Measurements from ENCODE around the gene AOPEP.

The AOPEP gene

DNA sequence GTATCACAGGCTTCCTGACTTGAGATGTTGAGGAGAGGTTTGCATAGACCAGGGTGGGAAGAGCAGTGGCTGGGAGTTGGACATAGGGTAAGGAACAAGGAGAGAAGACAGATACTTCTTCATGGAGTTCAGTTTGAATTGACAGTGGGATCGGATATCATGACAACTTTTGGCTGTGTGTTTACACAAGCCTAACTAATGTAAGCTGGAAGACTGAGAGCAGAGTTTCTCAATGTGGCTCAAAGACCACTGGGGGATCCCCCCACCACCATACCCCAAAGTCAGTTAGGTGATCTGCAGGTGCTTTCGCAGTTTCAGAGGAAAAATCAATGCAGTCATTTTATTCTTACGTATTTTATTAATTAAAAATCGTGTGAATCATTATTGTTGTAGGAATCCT lies 125.9 kb downstream of the AOPEP start:
- H3K4me1 ChIP-seq (ENCODE audit: control insufficient read depth, insufficient read depth, low read length), result no peaks in the 10 kb centered on the region
- ChIA-PET CTCF (interaction anchor here (0.6 to 0.7 kb wide), 3 partner anchors 9 to 184 kb away, joined by 3 read pairs; no protein-coding TSS in a partner anchor), POLR2A (no interaction called here)
- H3K27ac ChIP-seq (ENCODE audit: extremely low read depth, low read depth, low read length), result no peak overlapping the region
- H3K9me3 ChIP-seq (ENCODE audit: control insufficient read depth, insufficient read depth, low read depth, low read length), result no peaks in the 10 kb centered on the region
- H3K36me3 ChIP-seq (ENCODE audit: control insufficient read depth in 2 of 2, insufficient read depth in 1 of 2, low read length in 2 of 2), result no peaks in the 10 kb centered on the region
- TF ChIP-seq ZNF571 (tag by site-specific recombination; IDR thresholded peaks at IDR 0.05), result no peak
- no peak for TF ChIP-seq ZNF350 (tag by site-specific recombination; IDR thresholded peaks at IDR 0.05)
- TF ChIP-seq, protein P1, sequence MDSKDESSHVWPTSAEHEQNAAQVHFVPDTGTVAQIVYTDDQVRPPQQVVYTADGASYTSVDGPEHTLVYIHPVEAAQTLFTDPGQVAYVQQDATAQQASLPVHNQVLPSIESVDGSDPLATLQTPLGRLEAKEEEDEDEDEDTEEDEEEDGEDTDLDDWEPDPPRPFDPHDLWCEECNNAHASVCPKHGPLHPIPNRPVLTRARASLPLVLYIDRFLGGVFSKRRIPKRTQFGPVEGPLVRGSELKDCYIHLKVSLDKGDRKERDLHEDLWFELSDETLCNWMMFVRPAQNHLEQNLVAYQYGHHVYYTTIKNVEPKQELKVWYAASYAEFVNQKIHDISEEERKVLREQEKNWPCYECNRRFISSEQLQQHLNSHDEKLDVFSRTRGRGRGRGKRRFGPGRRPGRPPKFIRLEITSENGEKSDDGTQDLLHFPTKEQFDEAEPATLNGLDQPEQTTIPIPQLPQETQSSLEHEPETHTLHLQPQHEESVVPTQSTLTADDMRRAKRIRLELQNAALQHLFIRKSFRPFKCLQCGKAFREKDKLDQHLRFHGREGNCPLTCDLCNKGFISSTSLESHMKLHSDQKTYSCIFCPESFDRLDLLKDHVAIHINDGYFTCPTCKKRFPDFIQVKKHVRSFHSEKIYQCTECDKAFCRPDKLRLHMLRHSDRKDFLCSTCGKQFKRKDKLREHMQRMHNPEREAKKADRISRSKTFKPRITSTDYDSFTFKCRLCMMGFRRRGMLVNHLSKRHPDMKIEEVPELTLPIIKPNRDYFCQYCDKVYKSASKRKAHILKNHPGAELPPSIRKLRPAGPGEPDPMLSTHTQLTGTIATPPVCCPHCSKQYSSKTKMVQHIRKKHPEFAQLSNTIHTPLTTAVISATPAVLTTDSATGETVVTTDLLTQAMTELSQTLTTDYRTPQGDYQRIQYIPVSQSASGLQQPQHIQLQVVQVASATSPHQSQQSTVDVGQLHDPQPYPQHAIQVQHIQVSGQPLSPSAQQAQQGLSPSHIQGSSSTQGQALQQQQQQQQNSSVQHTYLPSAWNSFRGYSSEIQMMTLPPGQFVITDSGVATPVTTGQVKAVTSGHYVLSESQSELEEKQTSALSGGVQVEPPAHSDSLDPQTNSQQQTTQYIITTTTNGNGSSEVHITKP (tag by site-specific recombination; IDR thresholded peaks at IDR 0.05), result no peak
- TF ChIP-seq, protein P2, sequence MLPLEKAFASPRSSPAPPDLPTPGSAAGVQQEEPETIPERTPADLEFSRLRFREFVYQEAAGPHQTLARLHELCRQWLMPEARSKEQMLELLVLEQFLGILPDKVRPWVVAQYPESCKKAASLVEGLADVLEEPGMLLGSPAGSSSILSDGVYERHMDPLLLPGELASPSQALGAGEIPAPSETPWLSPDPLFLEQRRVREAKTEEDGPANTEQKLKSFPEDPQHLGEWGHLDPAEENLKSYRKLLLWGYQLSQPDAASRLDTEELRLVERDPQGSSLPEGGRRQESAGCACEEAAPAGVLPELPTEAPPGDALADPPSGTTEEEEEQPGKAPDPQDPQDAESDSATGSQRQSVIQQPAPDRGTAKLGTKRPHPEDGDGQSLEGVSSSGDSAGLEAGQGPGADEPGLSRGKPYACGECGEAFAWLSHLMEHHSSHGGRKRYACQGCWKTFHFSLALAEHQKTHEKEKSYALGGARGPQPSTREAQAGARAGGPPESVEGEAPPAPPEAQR (tag by site-specific recombination; IDR thresholded peaks at IDR 0.05), result no peak
- H3K4me3 ChIP-seq (ENCODE audit: low read depth, low read length), result no peak overlapping the region

DNA sequence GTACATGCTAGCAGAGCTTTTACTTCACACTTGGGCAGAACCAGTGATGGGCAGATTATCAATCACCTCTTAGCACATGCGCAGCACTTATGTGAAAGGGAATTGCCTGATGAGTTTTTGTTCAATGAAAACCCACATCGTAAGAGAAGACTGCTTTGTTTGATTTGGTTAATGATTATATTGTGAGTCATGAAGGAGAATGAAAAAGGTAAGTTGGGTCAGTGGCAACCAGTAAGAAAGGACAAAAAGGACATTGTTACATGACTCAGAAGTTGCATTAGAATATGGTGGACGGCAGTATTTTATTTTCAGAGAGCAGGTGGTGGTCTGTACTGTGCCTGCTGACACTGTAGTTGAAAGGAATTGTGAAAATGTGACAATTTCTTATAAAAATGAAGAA lies 127.4 kb downstream of the AOPEP start:
- Histone ChIP-seq H3K27ac (ENCODE audit: extremely low read depth, low read depth, low read length) (no peak overlapping the region), H3K36me3 (ENCODE audit: control insufficient read depth in 2 of 2, insufficient read depth in 1 of 2, low read length in 2 of 2) (no peaks in the 10 kb centered on the region), H3K9me3 (ENCODE audit: control insufficient read depth, insufficient read depth, low read depth, low read length) (no peaks in the 10 kb centered on the region), H3K4me3 (ENCODE audit: low read depth, low read length) (no peak overlapping the region), H3K4me1 (ENCODE audit: control insufficient read depth, insufficient read depth, low read length) (no peaks in the 10 kb centered on the region)
- CTCF ChIA-PET, result interaction anchor here (0.5 to 0.8 kb wide), 3 partner anchors 19 to 314 kb away, joined by 3 read pairs; no protein-coding TSS in a partner anchor
- POLR2A ChIA-PET, result no interaction called here
- TF ChIP-seq ZNF202 (tag by site-specific recombination; IDR thresholded peaks at IDR 0.05; ENCODE audit: borderline replicate concordance), result no peak
- no peak for TF ChIP-seq ZNF324 (tag by site-specific recombination; IDR thresholded peaks at IDR 0.05)
- TF ChIP-seq, protein P3, sequence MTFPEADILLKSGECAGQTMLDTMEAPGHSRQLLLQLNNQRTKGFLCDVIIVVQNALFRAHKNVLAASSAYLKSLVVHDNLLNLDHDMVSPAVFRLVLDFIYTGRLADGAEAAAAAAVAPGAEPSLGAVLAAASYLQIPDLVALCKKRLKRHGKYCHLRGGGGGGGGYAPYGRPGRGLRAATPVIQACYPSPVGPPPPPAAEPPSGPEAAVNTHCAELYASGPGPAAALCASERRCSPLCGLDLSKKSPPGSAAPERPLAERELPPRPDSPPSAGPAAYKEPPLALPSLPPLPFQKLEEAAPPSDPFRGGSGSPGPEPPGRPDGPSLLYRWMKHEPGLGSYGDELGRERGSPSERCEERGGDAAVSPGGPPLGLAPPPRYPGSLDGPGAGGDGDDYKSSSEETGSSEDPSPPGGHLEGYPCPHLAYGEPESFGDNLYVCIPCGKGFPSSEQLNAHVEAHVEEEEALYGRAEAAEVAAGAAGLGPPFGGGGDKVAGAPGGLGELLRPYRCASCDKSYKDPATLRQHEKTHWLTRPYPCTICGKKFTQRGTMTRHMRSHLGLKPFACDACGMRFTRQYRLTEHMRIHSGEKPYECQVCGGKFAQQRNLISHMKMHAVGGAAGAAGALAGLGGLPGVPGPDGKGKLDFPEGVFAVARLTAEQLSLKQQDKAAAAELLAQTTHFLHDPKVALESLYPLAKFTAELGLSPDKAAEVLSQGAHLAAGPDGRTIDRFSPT (tag by site-specific recombination; IDR thresholded peaks at IDR 0.05), result no peak
- no peak for TF ChIP-seq ZNF18 (tag by site-specific recombination; IDR thresholded peaks at IDR 0.05)

- H3K36me3 ChIP-seq (ENCODE audit: control insufficient read depth in 2 of 2, insufficient read depth in 1 of 2, low read length in 2 of 2), result no peaks in the 10 kb centered on the region
- ChIA-PET CTCF (interaction anchor here (1.0 kb wide), 1 partner anchor 9 kb away, joined by 3 read pairs; no protein-coding TSS in a partner anchor), POLR2A (no interaction called here)
- H3K27ac ChIP-seq (ENCODE audit: extremely low read depth, low read depth, low read length), result no peak overlapping the region
- H3K9me3 ChIP-seq (ENCODE audit: control insufficient read depth, insufficient read depth, low read depth, low read length), result no peaks in the 10 kb centered on the region
- no peak overlapping the region for H3K4me3 ChIP-seq (ENCODE audit: low read depth, low read length)
- no peaks in the 10 kb centered on the region for H3K4me1 ChIP-seq (ENCODE audit: control insufficient read depth, insufficient read depth, low read length)
- TF ChIP-seq HOXD13 (CRISPR knock-in tag; IDR thresholded peaks at IDR 0.05; ENCODE audit: borderline replicate concordance) (no peak), ZNF354C (tag by site-specific recombination; IDR thresholded peaks at IDR 0.05; ENCODE audit: borderline replicate concordance, low read depth) (no peak), ZNF747 (tag by site-specific recombination; IDR thresholded peaks at IDR 0.05) (no peak), ZNF311 (tag by site-specific recombination; IDR thresholded peaks at IDR 0.05; ENCODE audit: borderline replicate concordance) (no peak), ELK4 (IDR thresholded peaks at IDR 0.05; ENCODE audit: borderline replicate concordance, low read depth, low read length) (no peak), ZNF585B (tag by site-specific recombination; IDR thresholded peaks at IDR 0.05) (no peak), ZBTB20 (tag by site-specific recombination; IDR thresholded peaks at IDR 0.05) (no peak), ZNF792 (tag by site-specific recombination; IDR thresholded peaks at IDR 0.05) (no peak), KLF7 (tag by site-specific recombination; IDR thresholded peaks at IDR 0.05; ENCODE audit: borderline replicate concordance) (no peak), ZNF155 (tag by site-specific recombination; IDR thresholded peaks at IDR 0.05) (no peak), ZNF777 (tag by site-specific recombination; IDR thresholded peaks at IDR 0.05; ENCODE audit: borderline replicate concordance) (no peak), MEIS1 (CRISPR knock-in tag; IDR thresholded peaks at IDR 0.05; ENCODE audit: borderline replicate concordance) (no peak)
Measured at GRCh38 chr9:94855903-94856302, 129.4 kb downstream of the AOPEP start.

All from HEK293 (cell line).